ENCODE data around the gene CSAG3. TPM values are rescaled to one million over a fixed set of nuclear protein-coding genes. Genes with fewer than 3 reads are reported as not detected.
"Not testable (repeated sequence)": the region's sequence is repeated elsewhere in the genome, so short reads cannot be mapped to it uniquely, and the experiment has no call there.

Gene CSAG3
- total RNA-seq, 1 experiment from 2014 or later, result not detected

- H3K4me1 ChIP-seq (ENCODE audit: low read length); H3K9me3 ChIP-seq (ENCODE audit: low read length); H4K20me1 ChIP-seq (ENCODE audit: insufficient read depth, low read depth, low read length); H3K9me2 ChIP-seq (replicated peaks; ENCODE audit: insufficient read depth, low read length); H3K9ac ChIP-seq (ENCODE audit: low read length); DNase-seq; H3K27me3 ChIP-seq (ENCODE audit: low read length); H3K36me3 ChIP-seq (ENCODE audit: insufficient read depth, low read length); H3K79me2 ChIP-seq (ENCODE audit: low read length); H3K4me2 ChIP-seq (ENCODE audit: low read depth, low read length, poor library complexity, severe bottlenecking); H3K27ac ChIP-seq (ENCODE audit: low read length); H2AFZ ChIP-seq (ENCODE audit: low read length); H3K4me3 ChIP-seq (ENCODE audit: low read length): not testable (repeated sequence)
Measured at GRCh38 chrX:152769549-152770289, 10.7 kb downstream of the CSAG3 start, which contains the start of gene MAGEA6. Gene MAGEA6 (minus strand): TSS chrX:152769689. CDS start chrX:152767650, 2,039 bp downstream.

- H3K9ac ChIP-seq (ENCODE audit: low read length); H3K9me3 ChIP-seq (ENCODE audit: low read length); H3K4me2 ChIP-seq (ENCODE audit: low read depth, low read length, poor library complexity, severe bottlenecking); H2AFZ ChIP-seq (ENCODE audit: low read length); DNase-seq; H3K27ac ChIP-seq (ENCODE audit: low read length); H3K9me2 ChIP-seq (replicated peaks; ENCODE audit: insufficient read depth, low read length); H3K79me2 ChIP-seq (ENCODE audit: low read length); H3K4me3 ChIP-seq (ENCODE audit: low read length); H3K36me3 ChIP-seq (ENCODE audit: insufficient read depth, low read length); H3K4me1 ChIP-seq (ENCODE audit: low read length); H3K27me3 ChIP-seq (ENCODE audit: low read length); H4K20me1 ChIP-seq (ENCODE audit: insufficient read depth, low read depth, low read length): not testable (repeated sequence)
Measured at GRCh38 chrX:152787062-152787461, 28.0 kb downstream of the CSAG3 start.

- no peaks in the 10 kb centered on the region for H4K20me1 ChIP-seq (ENCODE audit: insufficient read depth, low read depth, low read length)
- no peaks in the 10 kb centered on the region for H3K27me3 ChIP-seq (ENCODE audit: low read length)
- H3K9ac ChIP-seq (ENCODE audit: low read length), result no peak overlapping the region
- H3K27ac ChIP-seq (ENCODE audit: low read length), result no peak overlapping the region
- no peaks in the 10 kb centered on the region for H3K36me3 ChIP-seq (ENCODE audit: insufficient read depth, low read length)
- H3K79me2 ChIP-seq (ENCODE audit: low read length), result no peaks in the 10 kb centered on the region
- peaks cover 3% of the 10 kb centered on the region; the same call in 1 of the 2 replicates for H3K4me1 ChIP-seq (ENCODE audit: low read length)
- no peak for DNase-seq
- H2AFZ ChIP-seq (ENCODE audit: low read length), result no peak overlapping the region
- no peak overlapping the region for H3K4me2 ChIP-seq (ENCODE audit: low read depth, low read length, poor library complexity, severe bottlenecking)
- no peaks in the 10 kb centered on the region for H3K9me3 ChIP-seq (ENCODE audit: low read length)
- H3K4me3 ChIP-seq (ENCODE audit: low read length), result no peak overlapping the region
- no peaks in the 10 kb centered on the region for H3K9me2 ChIP-seq (replicated peaks; ENCODE audit: insufficient read depth, low read length)
Measured at GRCh38 chrX:152798945-152799344, 39.9 kb downstream of the CSAG3 start.

DNA sequence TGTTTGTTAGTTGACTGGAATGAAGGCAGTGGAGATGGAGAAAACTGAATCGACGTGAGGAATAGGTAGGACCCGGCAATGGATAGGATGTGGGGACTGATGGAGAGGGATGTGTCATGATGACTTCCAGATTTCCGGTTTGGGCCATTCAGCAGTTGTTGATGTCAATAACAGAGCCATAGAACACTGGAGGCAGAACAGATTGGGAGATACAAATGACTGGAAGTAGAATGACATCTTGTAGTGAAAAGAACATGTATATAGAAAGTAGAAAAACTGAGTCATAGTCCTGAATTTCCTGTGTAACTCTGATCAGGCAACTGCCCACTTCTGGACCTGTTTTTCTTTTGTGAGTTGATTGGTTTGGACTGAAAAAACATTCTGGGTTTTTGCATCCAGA, 47.0 kb downstream of the CSAG3 start:
- Histone ChIP-seq H3K9me2 (replicated peaks; ENCODE audit: insufficient read depth, low read length) (no peaks in the 10 kb centered on the region), H3K27ac (ENCODE audit: low read length) (no peak overlapping the region), H3K27me3 (ENCODE audit: low read length) (no peaks in the 10 kb centered on the region), H3K79me2 (ENCODE audit: low read length) (no peaks in the 10 kb centered on the region), H2AFZ (ENCODE audit: low read length) (no peak overlapping the region), H3K9ac (ENCODE audit: low read length) (no peak overlapping the region), H3K4me3 (ENCODE audit: low read length) (no peak overlapping the region), H3K36me3 (ENCODE audit: insufficient read depth, low read length) (no peaks in the 10 kb centered on the region), H3K9me3 (ENCODE audit: low read length) (no peaks in the 10 kb centered on the region), H3K4me1 (ENCODE audit: low read length) (peaks cover 3% of the 10 kb centered on the region; the same call in 1 of the 2 replicates), H4K20me1 (ENCODE audit: insufficient read depth, low read depth, low read length) (no peaks in the 10 kb centered on the region), H3K4me2 (ENCODE audit: low read depth, low read length, poor library complexity, severe bottlenecking) (no peak overlapping the region)
- no peak for DNase-seq

Other genes starting within 250 kb of the CSAG3 start
- not detected in 2 replicates for gene GABRQ, start 121.3 kb upstream of the CSAG3 start, total RNA-seq (2014; rRNA removed; shearing (Covaris generic); ENCODE audit: low replicate concordance)
- gene MAGEA3, start 60.4 kb upstream of the CSAG3 start, total RNA-seq (2014; rRNA removed; shearing (Covaris generic); ENCODE audit: low replicate concordance), result not detected in 2 replicates
- gene CSAG2, start 49.9 kb upstream of the CSAG3 start, total RNA-seq (2014; rRNA removed; shearing (Covaris generic); ENCODE audit: low replicate concordance), result not detected in 2 replicates
- gene MAGEA2B, start 44.6 kb upstream of the CSAG3 start, total RNA-seq (2014; rRNA removed; shearing (Covaris generic); ENCODE audit: low replicate concordance), result not detected in 2 replicates
- not detected in 2 replicates for gene CSAG1, start 25.5 kb upstream of the CSAG3 start, total RNA-seq (2014; rRNA removed; shearing (Covaris generic); ENCODE audit: low replicate concordance)
- gene MAGEA12, start 25.5 kb upstream of the CSAG3 start, total RNA-seq (2014; rRNA removed; shearing (Covaris generic); ENCODE audit: low replicate concordance), result 0.36 TPM in 1 of 2 replicates, not detected in the other
- not detected in 2 replicates for gene MAGEA2, start 5.4 kb upstream of the CSAG3 start, total RNA-seq (2014; rRNA removed; shearing (Covaris generic); ENCODE audit: low replicate concordance)
- gene MAGEA6, start 10.5 kb downstream of the CSAG3 start, total RNA-seq (2014; rRNA removed; shearing (Covaris generic); ENCODE audit: low replicate concordance), result 1.6 TPM in 1 of 2 replicates, not detected in the other
- 16.8 and 24.1 TPM in 2 replicates for gene CETN2, start 71.5 kb downstream of the CSAG3 start, total RNA-seq (2014; rRNA removed; shearing (Covaris generic); ENCODE audit: low replicate concordance)
- 23.6 and 23.8 TPM in 2 replicates for gene NSDHL, start 71.8 kb downstream of the CSAG3 start, total RNA-seq (2014; rRNA removed; shearing (Covaris generic); ENCODE audit: low replicate concordance)
- gene ZNF185, start 138.8 kb downstream of the CSAG3 start, total RNA-seq (2014; rRNA removed; shearing (Covaris generic); ENCODE audit: low replicate concordance), result 0.43 and 0.67 TPM in 2 replicates
- not detected in 2 replicates for gene PNMA5, start 234.9 kb downstream of the CSAG3 start, total RNA-seq (2014; rRNA removed; shearing (Covaris generic); ENCODE audit: low replicate concordance)